Natural killer cell (primary cell): Measurements from ENCODE around the gene ZNF407. TPM values are rescaled to one million over a fixed set of nuclear protein-coding genes. Genes with fewer than 3 reads are reported as not detected.

Source experiments
- ATAC-seq, 3 donors: fragments of 150-1000 bp in 2 of 3; fragments of 200-7000 bp in 1 of 3; cut with Tn5 transposase; 1 replicate in 1 of 3; 2 replicates in 2 of 3; pipeline ENCODE4 v1.10.0; 2021; ENCODE audit warnings: mild to moderate bottlenecking in 2 of 3, moderate library complexity in 2 of 3
- DNase-seq, 2 donors: peaks; one replicate each; pipeline versions ENCODE4 v3.0.0 to v3.0.0-alpha.2; 2013 to 2021; ENCODE audit warnings: mixed read lengths in 1 of 2
- H3K27ac ChIP-seq: one replicate; pipeline ENCODE4 v1.5.1; 2013; ENCODE audit warnings: mild to moderate bottlenecking, low read length
- H3K27me3 ChIP-seq: one replicate; pipeline ENCODE4 v1.6.1; 2013; ENCODE audit warnings: low read length; ENCODE audit not compliant: control insufficient read depth, insufficient read depth
- H3K36me3 ChIP-seq: one replicate; pipeline ENCODE4 v1.6.1; 2013; ENCODE audit warnings: low read length; ENCODE audit not compliant: control insufficient read depth, insufficient read depth
- H3K4me1 ChIP-seq: one replicate; pipeline ENCODE4 v1.6.1; 2013; ENCODE audit warnings: low read length; ENCODE audit not compliant: control insufficient read depth, insufficient read depth
- H3K4me3 ChIP-seq: one replicate; pipeline ENCODE4 v1.5.1; 2013; ENCODE audit warnings: low read length
- H3K9me3 ChIP-seq: one replicate; pipeline ENCODE4 v1.6.1; 2013; ENCODE audit warnings: low read length; ENCODE audit not compliant: control insufficient read depth, insufficient read depth
- H3K27ac Mint-ChIP-seq, 2 donors: one replicate each; pipeline ENCODE4 v1.8.0; 2022; ENCODE audit warnings: mild to moderate bottlenecking in 2 of 2, mixed read lengths in 2 of 2, moderate library complexity in 1 of 2
- H3K27me3 Mint-ChIP-seq, 2 donors: one replicate each; pipeline ENCODE4 v1.8.0; 2022; ENCODE audit warnings: low read depth in 2 of 2, mixed read lengths in 2 of 2
- H3K36me3 Mint-ChIP-seq: one replicate; pipeline ENCODE4 v1.8.0; 2022; ENCODE audit warnings: mixed read lengths
- H3K4me1 Mint-ChIP-seq, 2 donors: one replicate each; pipeline ENCODE4 v1.8.0; 2022; ENCODE audit warnings: mixed read lengths in 2 of 2
- H3K4me3 Mint-ChIP-seq: one replicate; pipeline ENCODE4 v1.8.0; 2022; ENCODE audit warnings: mild to moderate bottlenecking, moderate library complexity, mixed read lengths
- H3K9me3 Mint-ChIP-seq, 2 donors: one replicate each; pipeline ENCODE4 v1.8.0; 2022; ENCODE audit warnings: mixed read lengths in 2 of 2
- CTCF ChIP-seq: fragments of 200-600 bp; IDR thresholded peaks from one replicate; pipeline ENCODE4 v1.8.0; 2022; ENCODE audit warnings: antibody characterized with exemption
- WGBS: methylation state at CpG from one replicate; pipeline ENCODE4 v1.1.7; 2013; ENCODE audit warnings: missing lambda C conversion rate; ENCODE audit not compliant: insufficient coverage; 5-methylcytosine and 5-hydroxymethylcytosine counted together
- intact Hi-C: fragments of 100-400 bp; cut with micrococcal nuclease; formaldehyde crosslinking; loops from one replicate; pipeline ENCODE4 v1.14.2; 2022
- total RNA-seq, 4 donors: library from RNA; stranded (reverse); fragments of 120-200 nt in 1 of 4; gene quantifications; one replicate each; pipeline versions ENCODE4 v1.2.3 to v1.2.4, GENCODE V29; 2013 to 2022

Gene ZNF407
- total RNA-seq, 3 donors from 2014 or later (not counting 1 experiment from before 2014, with no cell fraction given), result 28.4 to 36.7 (median 36.3) TPM

- no peak overlapping the region for H3K4me3 Mint-ChIP-seq
- Histone ChIP-seq H3K4me3 (no peak overlapping the region), H3K27me3 (no peaks in the 10 kb centered on the region), H3K27ac (no peak overlapping the region), H3K36me3 (peaks cover 9% of the 10 kb centered on the region), H3K4me1 (no peaks in the 10 kb centered on the region), H3K9me3 (no peaks in the 10 kb centered on the region)
- DNase-seq (no peak), ATAC-seq (no peak)
- no peak for TF ChIP-seq CTCF
- H3K9me3 Mint-ChIP-seq, result no peaks in the 10 kb centered on the region
- peaks cover 0 to 8% of the 10 kb centered on the region in 2 donors for H3K4me1 Mint-ChIP-seq
- 93% methylated on average over 3 of the region's 3 CpGs for WGBS
- H3K36me3 Mint-ChIP-seq, result peaks cover 6% of the 10 kb centered on the region
- no peaks in the 10 kb centered on the region for H3K27me3 Mint-ChIP-seq
- H3K27ac Mint-ChIP-seq, result no peak overlapping the region
- intact Hi-C loops, result no loop called here
These were observed 40.5 kb downstream of the ZNF407 start for GRCh38 chr18:74638210-74638609.

GRCh38 chr18:74644713-74645112 lies 47.0 kb downstream of the ZNF407 start:
- no peak for DNase-seq
- H3K4me3 ChIP-seq, result no peak overlapping the region
- Mint-ChIP-seq H3K27me3 (no peaks in the 10 kb centered on the region), H3K9me3 (no peaks in the 10 kb centered on the region), H3K27ac (peak overlapping the region; percentile 7 to 25), H3K4me1 (peaks cover 6 to 12% of the 10 kb centered on the region in 2 donors), H3K4me3 (peak overlapping the region; percentile 49), H3K36me3 (no peaks in the 10 kb centered on the region)
- H3K27me3 ChIP-seq, result no peaks in the 10 kb centered on the region
- no peak for ATAC-seq
- H3K27ac ChIP-seq, result no peak overlapping the region
- no peak for TF ChIP-seq CTCF
- H3K9me3 ChIP-seq, result no peaks in the 10 kb centered on the region
- no peaks in the 10 kb centered on the region for H3K4me1 ChIP-seq
- intact Hi-C loops, result no loop called here
- H3K36me3 ChIP-seq, result peaks cover 4% of the 10 kb centered on the region

- no peak overlapping the region for H3K27ac ChIP-seq
- H3K27me3 Mint-ChIP-seq, result no peaks in the 10 kb centered on the region
- no peak overlapping the region for H3K27ac Mint-ChIP-seq
- no peak overlapping the region for H3K4me3 Mint-ChIP-seq
- peaks cover 6 to 12% of the 10 kb centered on the region in 2 donors for H3K4me1 Mint-ChIP-seq
- H3K4me1 ChIP-seq, result no peaks in the 10 kb centered on the region
- H3K9me3 Mint-ChIP-seq, result no peaks in the 10 kb centered on the region
- no peak for TF ChIP-seq CTCF
- H3K9me3 ChIP-seq, result no peaks in the 10 kb centered on the region
- intact Hi-C loops, result no loop called here
- no CpG with 5 or more reads among the region's 2 CpGs for WGBS
- no peaks in the 10 kb centered on the region for H3K36me3 Mint-ChIP-seq
- no peak for ATAC-seq
- H3K36me3 ChIP-seq, result peaks cover 4% of the 10 kb centered on the region
- H3K27me3 ChIP-seq, result no peaks in the 10 kb centered on the region
- no peak overlapping the region for H3K4me3 ChIP-seq
- no peak for DNase-seq
These were observed 48.0 kb downstream of the ZNF407 start for GRCh38 chr18:74645679-74646078.
